Measurements from ENCODE around the gene SMYD3.
"Not testable (repeated sequence)": the region's sequence is repeated elsewhere in the genome, so short reads cannot be mapped to it uniquely, and the experiment has no call there.

Gene SMYD3

DNA sequence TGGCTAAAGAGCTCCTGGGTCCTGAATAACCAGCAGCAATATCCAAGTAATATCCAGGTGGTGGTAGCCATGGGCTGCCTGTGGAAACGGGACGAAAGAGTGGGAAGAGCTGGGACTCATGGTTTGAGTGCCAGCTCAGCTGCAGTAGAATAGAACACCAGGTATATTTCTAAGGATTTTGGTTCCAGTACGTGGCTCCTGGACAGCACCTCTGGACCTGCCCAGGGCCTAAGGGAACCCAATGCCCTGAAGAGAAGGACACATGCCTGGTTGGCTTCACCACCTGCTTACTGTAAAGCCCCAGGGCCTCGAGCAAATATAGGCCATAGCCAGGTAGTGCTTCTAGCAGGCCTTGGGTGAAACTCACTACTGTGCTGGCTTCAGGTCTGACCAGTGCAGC lies 785.6 kb downstream of the SMYD3 start:
- TF ChIP-seq, protein P1, sequence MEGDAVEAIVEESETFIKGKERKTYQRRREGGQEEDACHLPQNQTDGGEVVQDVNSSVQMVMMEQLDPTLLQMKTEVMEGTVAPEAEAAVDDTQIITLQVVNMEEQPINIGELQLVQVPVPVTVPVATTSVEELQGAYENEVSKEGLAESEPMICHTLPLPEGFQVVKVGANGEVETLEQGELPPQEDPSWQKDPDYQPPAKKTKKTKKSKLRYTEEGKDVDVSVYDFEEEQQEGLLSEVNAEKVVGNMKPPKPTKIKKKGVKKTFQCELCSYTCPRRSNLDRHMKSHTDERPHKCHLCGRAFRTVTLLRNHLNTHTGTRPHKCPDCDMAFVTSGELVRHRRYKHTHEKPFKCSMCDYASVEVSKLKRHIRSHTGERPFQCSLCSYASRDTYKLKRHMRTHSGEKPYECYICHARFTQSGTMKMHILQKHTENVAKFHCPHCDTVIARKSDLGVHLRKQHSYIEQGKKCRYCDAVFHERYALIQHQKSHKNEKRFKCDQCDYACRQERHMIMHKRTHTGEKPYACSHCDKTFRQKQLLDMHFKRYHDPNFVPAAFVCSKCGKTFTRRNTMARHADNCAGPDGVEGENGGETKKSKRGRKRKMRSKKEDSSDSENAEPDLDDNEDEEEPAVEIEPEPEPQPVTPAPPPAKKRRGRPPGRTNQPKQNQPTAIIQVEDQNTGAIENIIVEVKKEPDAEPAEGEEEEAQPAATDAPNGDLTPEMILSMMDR (IDR thresholded peaks at IDR 0.05; ENCODE audit: borderline replicate concordance, insufficient read depth, low read depth, low read length) = no peak
- no peak overlapping the region for H3K4me3 ChIP-seq (ENCODE audit: low read depth, low read length)

DNA sequence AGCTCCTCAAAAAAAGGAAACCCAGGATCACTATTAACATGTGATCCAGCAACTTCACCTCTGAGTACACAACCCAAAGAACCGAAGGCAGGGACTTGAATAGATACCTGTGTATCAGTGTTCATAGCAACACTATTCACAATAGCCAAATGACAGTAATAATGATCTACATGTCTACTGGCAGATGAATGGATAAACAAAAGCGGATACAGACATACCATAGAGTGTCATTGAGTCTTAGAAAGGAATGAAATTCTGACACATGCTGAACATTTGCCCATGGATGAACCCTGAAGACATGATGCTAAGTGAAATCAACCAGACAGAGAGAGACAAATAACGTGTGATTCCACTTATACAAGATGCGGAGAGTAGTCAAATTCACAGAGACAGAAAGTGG lies 788.1 kb downstream of the SMYD3 start:
- H3K4me3 ChIP-seq (ENCODE audit: low read depth, low read length) = no peak overlapping the region
- TF ChIP-seq, protein P1 (IDR thresholded peaks at IDR 0.05; ENCODE audit: borderline replicate concordance, insufficient read depth, low read depth, low read length) = no peak

DNA sequence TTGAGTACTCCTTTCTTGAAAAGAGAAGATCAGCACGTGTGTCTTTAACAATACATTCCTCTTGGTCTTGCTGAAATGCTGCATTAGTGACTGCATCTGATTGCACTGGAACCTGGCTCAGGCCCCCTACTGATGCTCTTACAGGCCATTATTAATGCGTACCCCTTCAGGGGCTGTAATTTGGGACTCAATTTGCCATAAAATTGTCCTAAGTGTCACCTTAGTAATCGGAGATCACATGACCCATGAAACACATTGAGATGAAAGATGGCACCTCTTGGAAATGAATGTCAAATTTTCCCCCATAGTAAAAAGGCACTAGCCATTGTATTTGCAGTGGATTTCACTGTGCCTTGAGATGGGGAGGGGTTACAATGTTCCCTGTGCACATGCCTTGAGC lies 789.0 kb downstream of the SMYD3 start:
- H3K4me3 ChIP-seq (ENCODE audit: low read depth, low read length) = no peak overlapping the region
- TF ChIP-seq, protein P1 (IDR thresholded peaks at IDR 0.05; ENCODE audit: borderline replicate concordance, insufficient read depth, low read depth, low read length) = no peak

DNA sequence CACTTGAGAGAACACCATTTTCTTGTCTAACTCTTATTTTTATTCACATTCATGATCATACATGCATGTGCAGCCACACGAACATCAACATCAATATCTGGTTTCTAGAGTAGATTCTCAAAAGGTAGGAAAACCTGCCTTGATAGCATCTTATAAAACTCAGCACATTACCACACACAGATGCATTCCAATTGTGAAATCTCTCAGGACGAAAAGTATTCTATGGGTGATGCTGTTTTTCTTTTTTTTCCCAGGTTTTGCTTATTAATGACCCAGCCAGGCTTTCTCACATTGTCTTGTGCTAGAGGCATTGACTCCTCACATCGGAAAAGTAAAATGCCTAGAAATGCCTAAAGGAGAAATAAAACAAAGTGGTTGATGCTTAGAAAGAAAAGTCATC lies 789.5 kb downstream of the SMYD3 start:
- H3K4me3 ChIP-seq (ENCODE audit: low read depth, low read length) = no peak overlapping the region
- TF ChIP-seq, protein P1 (IDR thresholded peaks at IDR 0.05; ENCODE audit: borderline replicate concordance, insufficient read depth, low read depth, low read length) = no peak

DNA sequence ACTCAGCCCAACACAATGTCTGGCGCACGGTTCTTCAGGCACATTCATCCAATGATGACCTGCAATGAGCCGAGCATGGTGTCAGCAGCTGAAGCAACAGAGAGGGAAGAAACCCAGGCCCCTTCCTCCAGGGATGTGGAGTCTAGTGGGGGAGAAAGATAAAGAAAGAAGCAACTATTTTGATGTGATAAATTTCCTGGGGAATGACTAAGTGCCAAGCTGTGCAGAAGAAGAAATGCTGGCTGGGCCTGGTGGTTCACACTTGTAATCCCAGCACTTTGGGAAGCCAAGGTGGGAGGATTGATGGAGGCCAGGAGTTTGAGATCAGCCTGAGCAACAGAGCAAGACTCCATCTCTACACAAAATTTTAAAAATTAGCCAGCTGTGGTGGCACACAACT lies 790.5 kb downstream of the SMYD3 start:
- TF ChIP-seq, protein P1 (IDR thresholded peaks at IDR 0.05; ENCODE audit: borderline replicate concordance, insufficient read depth, low read depth, low read length) = no peak

DNA sequence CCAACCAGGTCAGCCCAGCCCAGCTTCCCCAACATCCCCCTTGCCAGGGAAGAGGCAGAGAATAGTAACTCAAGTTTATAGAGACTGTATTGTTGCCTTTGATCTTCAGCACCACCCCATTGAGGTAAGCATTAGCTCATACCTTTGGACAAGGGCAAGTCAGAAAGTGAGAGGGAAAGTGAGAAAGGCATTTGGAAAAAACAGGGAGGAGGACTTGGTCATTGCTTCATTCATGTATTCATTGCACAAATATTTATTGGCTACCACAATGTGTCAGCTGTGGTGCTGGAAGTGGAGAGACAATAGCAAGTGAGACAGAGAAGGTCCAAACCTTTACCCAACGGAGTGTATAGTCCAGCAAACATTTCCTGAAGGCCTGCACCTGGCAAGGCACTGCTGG lies 791.1 kb downstream of the SMYD3 start:
- no peak overlapping the region for H3K4me3 ChIP-seq (ENCODE audit: low read depth, low read length)
- TF ChIP-seq, protein P1 (IDR thresholded peaks at IDR 0.05; ENCODE audit: borderline replicate concordance, insufficient read depth, low read depth, low read length) = no peak

More for the DNA sequence above, 790.5 kb downstream of the SMYD3 start:
- no peak overlapping the region for H3K4me3 ChIP-seq (ENCODE audit: low read depth, low read length)

DNA sequence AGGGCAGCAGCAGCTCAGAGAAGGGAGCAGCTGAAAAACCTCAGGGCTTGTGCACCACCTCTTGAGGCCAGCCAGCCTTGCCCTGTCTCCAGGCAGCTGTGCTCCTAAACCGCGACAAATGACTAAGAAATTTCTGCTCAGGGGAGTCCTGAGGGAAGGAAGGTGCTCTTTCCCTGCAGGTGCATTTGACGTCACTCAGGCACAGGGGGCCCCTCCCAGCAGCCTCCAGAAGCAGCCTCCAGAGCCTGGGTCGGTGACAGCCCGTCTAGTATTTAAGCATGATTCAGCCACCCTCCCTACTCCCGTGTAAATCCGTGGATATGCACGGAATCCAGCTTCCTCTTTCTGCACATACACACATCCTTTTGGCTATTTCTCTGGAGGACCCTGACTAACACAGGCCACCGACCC lies 791.8 kb downstream of the SMYD3 start:
- H3K4me3 ChIP-seq (ENCODE audit: low read depth, low read length) = no peak overlapping the region
- TF ChIP-seq, protein P1 (IDR thresholded peaks at IDR 0.05; ENCODE audit: borderline replicate concordance, insufficient read depth, low read depth, low read length) = no peak

DNA sequence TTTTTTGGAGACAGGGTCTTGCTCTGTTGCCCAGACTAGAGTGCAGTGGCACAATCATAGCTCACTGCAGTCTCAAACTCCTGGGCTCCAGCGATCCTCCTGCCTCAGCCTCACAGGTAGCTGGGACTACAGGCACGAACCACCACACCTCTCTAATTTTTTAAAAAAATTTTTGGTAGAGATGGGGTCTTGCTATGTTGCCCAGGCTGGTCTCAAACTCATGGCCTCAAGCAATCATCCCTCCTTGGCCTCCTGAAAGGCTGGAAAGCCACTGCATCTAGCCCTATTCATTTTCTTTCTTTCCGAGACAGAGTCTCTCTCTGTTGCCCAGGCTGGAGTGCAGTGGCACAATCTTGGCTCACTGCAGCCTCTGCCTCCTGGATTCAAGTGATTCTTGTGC lies 793.1 kb downstream of the SMYD3 start:
- not testable (repeated sequence) for H3K4me3 ChIP-seq (ENCODE audit: low read depth, low read length)
